CD4-positive, CD25-positive, alpha-beta regulatory T cell (primary cell): ENCODE measurements around the gene SLC8A1. TPM values are rescaled to one million over a fixed set of nuclear protein-coding genes. Genes with fewer than 3 reads are reported as not detected.

Source experiments
- ATAC-seq, 2 donors: fragments of 150-1000 bp; cut with Tn5 transposase; one replicate each; pipeline ENCODE4 v1.10.0; 2021; ENCODE audit warnings: low read depth in 2 of 2, moderate number of reproducible peaks in 2 of 2, moderate library complexity in 1 of 2
- DNase-seq, 3 donors: peaks; one replicate each; pipeline versions ENCODE4 v3.0.0 to v3.0.0-alpha.2; 2012 to 2022; ENCODE audit warnings: mixed read lengths in 1 of 3
- H3K27ac ChIP-seq: one replicate; pipeline ENCODE4 v1.7.0; 2013; ENCODE audit warnings: mild to moderate bottlenecking, low read length; ENCODE audit not compliant: insufficient read depth, poor library complexity, severe bottlenecking
- H3K27me3 ChIP-seq: one replicate; pipeline ENCODE4 v1.7.0; 2013; ENCODE audit warnings: low read length; ENCODE audit not compliant: control insufficient read depth, insufficient read depth
- H3K36me3 ChIP-seq: one replicate; pipeline ENCODE4 v1.7.0; 2013; ENCODE audit warnings: mild to moderate bottlenecking, low read length, moderate library complexity; ENCODE audit not compliant: control insufficient read depth, insufficient read depth
- H3K4me1 ChIP-seq: 2 replicates; pipeline ENCODE4 v1.7.0; 2013; ENCODE audit warnings: mild to moderate bottlenecking, low read length; ENCODE audit not compliant: insufficient read depth, control insufficient read depth, poor library complexity, severe bottlenecking
- H3K4me3 ChIP-seq: one replicate; pipeline ENCODE4 v1.7.0; 2013; ENCODE audit warnings: low read depth, mild to moderate bottlenecking, low read length, moderate library complexity
- H3K9me3 ChIP-seq, 2 experiments: 1 replicate in 1 of 2; 2 replicates in 1 of 2; pipeline ENCODE4 v1.7.0; 2013; ENCODE audit warnings: low read length in 2 of 2, mild to moderate bottlenecking in 1 of 2, moderate library complexity in 1 of 2; ENCODE audit not compliant: control insufficient read depth in 2 of 2
- H3K27ac Mint-ChIP-seq, 3 donors: one replicate each; pipeline ENCODE4 v1.8.0; 2020 to 2022; ENCODE audit warnings: mild to moderate bottlenecking in 3 of 3, mixed read lengths in 3 of 3, moderate library complexity in 2 of 3
- H3K27me3 Mint-ChIP-seq: one replicate; pipeline ENCODE4 v1.8.0; 2022; ENCODE audit warnings: mild to moderate bottlenecking, mixed read lengths
- H3K36me3 Mint-ChIP-seq: one replicate; pipeline ENCODE4 v1.8.0; 2020; ENCODE audit warnings: mixed read lengths
- H3K4me1 Mint-ChIP-seq, 4 donors: one replicate each; pipeline ENCODE4 v1.8.0; 2020 to 2022; ENCODE audit warnings: mixed read lengths in 4 of 4, mild to moderate bottlenecking in 1 of 4
- H3K4me3 Mint-ChIP-seq, 4 donors: one replicate each; pipeline ENCODE4 v1.8.0; 2020 to 2022; ENCODE audit warnings: mild to moderate bottlenecking in 4 of 4, mixed read lengths in 4 of 4, moderate library complexity in 3 of 4
- H3K9me3 Mint-ChIP-seq, 7 donors: one replicate each; pipeline ENCODE4 v1.8.0; 2020 to 2022; ENCODE audit warnings: mixed read lengths in 7 of 7, mild to moderate bottlenecking in 3 of 7, moderate library complexity in 2 of 7
- polyA plus RNA-seq, 4 donors: library from polyadenylated mRNA; unstranded; fragments of 300-500 nt; fragmentation: Illumina TruSeq; gene quantifications; one replicate each; pipeline ENCODE4 v1.2.3, GENCODE V29; 2021
- total RNA-seq: library from RNA; stranded (reverse); gene quantifications from one replicate; pipeline ENCODE4 v1.2.3, GENCODE V29; 2022

The SLC8A1 gene
- total and polyA plus RNA-seq, 5 donors from 2014 or later, result 0.22 to 0.43 TPM; not detected in 3

DNA sequence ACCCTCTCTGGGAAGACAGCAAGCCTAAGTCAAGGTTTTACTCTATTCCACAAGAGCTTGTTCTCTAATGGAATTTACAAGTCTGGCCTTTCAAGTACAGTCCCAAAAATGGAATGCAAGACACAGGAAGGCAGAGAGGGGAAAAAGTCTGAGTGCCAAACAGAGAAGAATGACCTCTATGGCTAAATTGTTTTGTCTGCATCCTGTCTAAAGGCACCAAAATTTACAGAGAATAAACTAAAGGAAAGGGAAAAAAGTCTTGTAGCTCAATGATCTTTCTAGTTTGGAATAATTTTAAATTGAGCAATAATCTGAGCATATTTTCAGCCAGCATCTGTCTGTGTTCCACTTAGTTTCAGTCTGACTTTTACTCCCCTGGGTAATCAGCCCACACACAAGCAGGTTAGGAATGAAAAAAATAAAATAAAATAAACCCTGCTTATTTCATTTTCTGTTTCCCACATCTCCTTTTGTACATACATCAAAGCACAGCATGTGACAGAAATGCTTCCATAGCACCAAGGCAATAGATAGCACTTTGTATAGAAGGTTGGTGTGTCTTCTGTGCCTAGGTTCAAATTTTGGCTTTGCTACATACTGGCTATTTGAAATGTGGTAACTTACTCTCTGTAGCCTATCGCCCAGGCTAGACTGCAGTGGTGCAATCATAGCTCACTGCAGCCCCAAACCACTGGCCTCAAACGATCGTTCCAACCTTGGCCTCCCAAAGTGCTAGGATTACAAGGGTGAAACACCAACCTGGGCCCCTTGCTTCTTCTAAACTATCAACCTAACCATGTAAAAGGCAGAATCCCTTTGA is 105.1 kb downstream of the SLC8A1 start:
- H3K27ac Mint-ChIP-seq, result no peak overlapping the region
- H3K4me1 ChIP-seq, result no peaks in the 10 kb centered on the region
- H3K36me3 ChIP-seq, result no peaks in the 10 kb centered on the region
- no peak overlapping the region for H3K4me3 Mint-ChIP-seq
- no peak for ATAC-seq
- H3K9me3 Mint-ChIP-seq, result peaks cover 0 to 2% (median 0%) of the 10 kb centered on the region in 7 donors
- DNase-seq, result no peak
- no peaks in the 10 kb centered on the region for H3K36me3 Mint-ChIP-seq
- H3K27ac ChIP-seq, result no peak overlapping the region
- H3K27me3 ChIP-seq, result no peaks in the 10 kb centered on the region
- no peaks in the 10 kb centered on the region for H3K9me3 ChIP-seq
- H3K4me1 Mint-ChIP-seq, result no peaks in the 10 kb centered on the region
- H3K27me3 Mint-ChIP-seq, result no peaks in the 10 kb centered on the region
- H3K4me3 ChIP-seq, result no peak overlapping the region

DNA sequence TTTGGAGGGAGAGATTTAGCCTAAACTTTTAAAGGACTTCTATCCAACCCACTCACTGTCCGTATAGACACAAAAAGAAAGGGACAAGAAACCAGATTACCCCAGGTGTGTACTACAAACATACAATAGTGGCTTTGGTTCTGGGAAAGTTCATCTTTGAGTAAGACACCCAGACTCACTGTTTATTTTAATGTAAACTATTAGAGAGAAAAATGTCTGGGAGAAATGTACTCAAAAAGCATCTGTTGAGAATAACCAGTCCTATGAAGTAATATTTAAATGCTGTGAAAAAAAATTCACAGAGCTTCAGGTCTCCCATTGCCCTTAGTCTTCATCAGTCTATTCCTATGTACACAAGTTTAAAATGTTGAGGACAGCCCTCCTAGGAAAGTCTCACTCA is 107.5 kb downstream of the SLC8A1 start:
- DNase-seq (no peak), ATAC-seq (no peak)
- H3K27ac ChIP-seq, result no peak overlapping the region
- no peaks in the 10 kb centered on the region for H3K27me3 ChIP-seq
- H3K4me1 Mint-ChIP-seq, result no peaks in the 10 kb centered on the region
- H3K27ac Mint-ChIP-seq, result no peak overlapping the region
- H3K9me3 Mint-ChIP-seq, result peaks cover 0 to 2% (median 0%) of the 10 kb centered on the region in 7 donors
- no peak overlapping the region for H3K4me3 Mint-ChIP-seq
- H3K4me1 ChIP-seq, result no peaks in the 10 kb centered on the region
- H3K9me3 ChIP-seq, result no peaks in the 10 kb centered on the region
- no peaks in the 10 kb centered on the region for H3K36me3 Mint-ChIP-seq
- no peaks in the 10 kb centered on the region for H3K36me3 ChIP-seq
- H3K4me3 ChIP-seq, result no peak overlapping the region
- H3K27me3 Mint-ChIP-seq, result no peaks in the 10 kb centered on the region

DNA sequence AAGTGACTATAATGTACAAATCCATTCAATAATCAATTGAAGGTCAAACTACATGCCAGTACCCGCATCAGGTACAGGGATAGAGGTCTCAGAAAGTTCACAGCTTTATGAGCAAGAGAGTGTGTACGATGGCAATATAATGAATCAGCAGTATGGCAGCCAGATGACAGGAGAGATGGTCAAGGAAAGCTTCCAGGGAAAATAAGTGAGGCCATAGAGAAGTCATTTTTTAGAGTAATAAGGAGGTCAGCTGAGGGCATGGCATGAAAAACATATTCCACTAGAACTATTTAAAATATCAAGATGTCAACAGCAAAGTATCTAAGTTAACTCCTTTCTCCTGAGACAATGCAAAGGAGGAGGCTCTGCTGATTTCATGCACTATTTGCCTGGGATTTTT is 108.0 kb downstream of the SLC8A1 start:
- no peak for DNase-seq
- H3K4me1 ChIP-seq, result no peaks in the 10 kb centered on the region
- Mint-ChIP-seq H3K4me1 (no peaks in the 10 kb centered on the region), H3K9me3 (peaks cover 0 to 2% (median 0%) of the 10 kb centered on the region in 7 donors), H3K27me3 (no peaks in the 10 kb centered on the region), H3K36me3 (no peaks in the 10 kb centered on the region), H3K4me3 (no peak overlapping the region), H3K27ac (no peak overlapping the region)
- H3K27me3 ChIP-seq, result no peaks in the 10 kb centered on the region
- H3K36me3 ChIP-seq, result no peaks in the 10 kb centered on the region
- ATAC-seq, result no peak
- no peak overlapping the region for H3K27ac ChIP-seq
- no peaks in the 10 kb centered on the region for H3K9me3 ChIP-seq
- H3K4me3 ChIP-seq, result no peak overlapping the region

DNA sequence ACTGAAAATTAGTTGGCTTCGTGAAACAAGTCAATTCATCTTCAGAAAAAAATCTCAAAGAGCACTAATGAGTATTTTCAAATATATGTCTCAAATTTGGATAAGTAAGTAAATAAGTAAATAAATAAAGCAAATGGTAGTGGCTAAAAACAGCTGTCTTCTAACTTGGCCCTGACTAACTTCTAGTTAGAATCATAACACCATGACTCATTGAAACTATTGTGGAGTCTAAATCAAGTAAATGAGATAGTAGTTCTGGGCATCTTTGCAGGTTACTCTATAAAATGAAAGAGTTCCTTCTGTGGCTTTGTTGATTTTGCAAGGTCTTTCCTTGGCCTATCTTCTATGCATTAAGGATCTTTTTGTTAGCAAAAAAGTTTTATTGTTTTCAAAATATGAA is 110.7 kb downstream of the SLC8A1 start:
- Histone ChIP-seq H3K4me1 (no peaks in the 10 kb centered on the region), H3K36me3 (no peaks in the 10 kb centered on the region), H3K27ac (no peak overlapping the region), H3K9me3 (no peaks in the 10 kb centered on the region), H3K4me3 (no peak overlapping the region), H3K27me3 (no peaks in the 10 kb centered on the region)
- peaks cover 0 to 4% (median 0%) of the 10 kb centered on the region in 7 donors for H3K9me3 Mint-ChIP-seq
- H3K4me3 Mint-ChIP-seq, result no peak overlapping the region
- no peak for ATAC-seq
- H3K27ac Mint-ChIP-seq, result no peak overlapping the region
- DNase-seq, result no peak
- H3K36me3 Mint-ChIP-seq, result no peaks in the 10 kb centered on the region
- no peaks in the 10 kb centered on the region for H3K27me3 Mint-ChIP-seq
- H3K4me1 Mint-ChIP-seq, result no peaks in the 10 kb centered on the region

DNA sequence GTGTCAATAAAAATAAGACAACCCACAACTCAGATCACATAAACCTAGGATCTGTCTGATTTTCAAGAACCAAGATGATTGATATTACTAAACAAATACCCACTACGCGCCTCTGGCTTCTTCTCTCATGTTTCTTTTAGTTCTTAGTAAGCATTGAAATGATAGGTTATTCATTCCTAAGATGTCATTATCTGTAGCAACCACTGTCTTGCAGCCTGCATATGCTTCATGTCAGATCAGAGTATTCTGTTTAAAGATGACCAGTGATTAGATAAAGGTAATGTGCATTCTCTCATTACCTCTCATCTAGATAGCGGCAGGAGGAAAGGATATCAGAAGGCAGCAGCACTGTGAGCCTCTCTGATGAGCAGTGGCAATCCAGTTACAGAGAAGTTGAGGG is 112.9 kb downstream of the SLC8A1 start:
- Histone ChIP-seq H3K4me3 (no peak overlapping the region), H3K9me3 (no peaks in the 10 kb centered on the region), H3K4me1 (no peaks in the 10 kb centered on the region), H3K36me3 (no peaks in the 10 kb centered on the region), H3K27me3 (no peaks in the 10 kb centered on the region), H3K27ac (no peak overlapping the region)
- no peak for DNase-seq
- Mint-ChIP-seq H3K4me1 (no peaks in the 10 kb centered on the region), H3K27ac (no peak overlapping the region), H3K9me3 (peaks cover 0 to 4% (median 0%) of the 10 kb centered on the region in 7 donors), H3K36me3 (no peaks in the 10 kb centered on the region), H3K4me3 (no peak overlapping the region), H3K27me3 (no peaks in the 10 kb centered on the region)
- ATAC-seq, result no peak

DNA sequence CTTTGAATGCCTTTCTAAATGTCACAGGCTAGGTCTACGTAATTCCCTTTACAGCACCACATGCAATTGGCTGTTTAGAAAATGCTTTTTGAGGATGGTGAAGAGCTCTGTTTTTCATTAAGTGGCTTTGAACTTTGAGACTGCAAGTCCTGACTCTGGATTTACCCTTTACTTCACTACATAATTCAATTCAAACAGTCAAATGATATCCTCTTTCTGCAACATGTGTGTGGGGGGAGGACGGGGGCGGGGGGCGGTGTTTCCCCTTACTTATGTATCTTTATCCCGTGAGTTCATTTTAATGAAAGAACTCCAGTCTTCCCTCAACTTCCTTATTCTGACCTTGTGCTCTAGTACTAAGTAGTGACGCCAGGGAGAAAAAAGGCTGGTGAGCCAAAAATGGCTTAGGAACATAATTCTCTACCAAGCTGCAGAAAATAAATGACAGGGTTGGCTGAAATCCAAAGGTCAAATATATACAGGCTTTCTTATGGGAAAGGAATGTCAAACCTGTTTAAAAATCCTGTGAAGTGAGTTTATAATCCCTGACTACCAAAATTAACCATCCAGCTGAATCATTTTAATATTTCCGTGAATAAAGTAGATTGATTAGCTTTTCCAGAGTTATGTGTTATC is 119.6 kb downstream of the SLC8A1 start:
- Histone ChIP-seq H3K27ac (no peak overlapping the region), H3K27me3 (no peaks in the 10 kb centered on the region), H3K4me3 (no peak overlapping the region), H3K4me1 (no peaks in the 10 kb centered on the region), H3K36me3 (no peaks in the 10 kb centered on the region), H3K9me3 (peaks cover 0 to 2% of the 10 kb centered on the region in 2 experiments)
- Mint-ChIP-seq H3K36me3 (no peaks in the 10 kb centered on the region), H3K27me3 (no peaks in the 10 kb centered on the region), H3K9me3 (no peaks in the 10 kb centered on the region), H3K4me1 (no peaks in the 10 kb centered on the region), H3K27ac (no peak overlapping the region), H3K4me3 (no peak overlapping the region)
- DNase-seq, result no peak
- no peak for ATAC-seq

DNA sequence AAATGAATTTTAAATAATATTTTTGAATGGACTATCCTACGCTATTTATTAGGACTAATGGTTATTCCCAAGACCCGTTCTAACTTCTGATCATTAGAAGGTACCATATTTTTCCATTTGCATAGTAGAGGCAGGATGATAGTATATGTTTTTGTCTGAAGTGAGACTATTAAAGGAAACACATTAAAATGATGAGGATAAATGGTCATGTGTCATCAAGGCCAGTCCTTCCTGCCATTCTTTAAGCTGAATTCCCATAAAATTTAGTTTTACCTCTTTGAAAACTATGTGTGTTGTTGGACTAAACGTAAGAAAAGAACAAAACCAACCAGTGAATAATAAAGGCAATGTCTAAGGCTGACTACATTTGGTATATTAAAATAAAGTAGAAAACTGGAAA is 121.8 kb downstream of the SLC8A1 start:
- H3K9me3 ChIP-seq, result peaks cover 0 to 2% of the 10 kb centered on the region in 2 experiments
- no peaks in the 10 kb centered on the region for H3K4me1 Mint-ChIP-seq
- no peaks in the 10 kb centered on the region for H3K36me3 ChIP-seq
- DNase-seq (no peak), ATAC-seq (no peak)
- H3K27me3 Mint-ChIP-seq, result no peaks in the 10 kb centered on the region
- peaks cover 0 to 5% (median 0%) of the 10 kb centered on the region in 7 donors for H3K9me3 Mint-ChIP-seq
- H3K27ac Mint-ChIP-seq, result no peak overlapping the region
- H3K27ac ChIP-seq, result no peak overlapping the region
- H3K4me1 ChIP-seq, result no peaks in the 10 kb centered on the region
- no peaks in the 10 kb centered on the region for H3K27me3 ChIP-seq
- H3K36me3 Mint-ChIP-seq, result no peaks in the 10 kb centered on the region
- H3K4me3 Mint-ChIP-seq, result no peak overlapping the region
- no peak overlapping the region for H3K4me3 ChIP-seq

DNA sequence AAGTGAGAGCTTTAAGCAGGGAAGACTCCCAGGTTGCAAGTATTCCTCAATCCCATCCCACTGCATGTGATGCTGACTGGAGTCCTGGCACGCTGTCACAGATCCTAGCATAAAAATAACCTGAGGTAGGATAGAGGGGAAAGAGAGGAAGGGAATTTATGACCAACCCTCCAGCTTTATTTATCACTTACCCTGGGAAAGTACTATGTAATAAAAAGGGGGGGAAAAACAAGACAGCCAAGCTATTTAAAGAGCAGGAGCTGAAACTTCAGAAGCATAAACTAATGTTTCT is 122.2 kb downstream of the SLC8A1 start:
- ATAC-seq (no peak), DNase-seq (no peak)
- Mint-ChIP-seq H3K9me3 (peaks cover 0 to 5% (median 0%) of the 10 kb centered on the region in 7 donors), H3K36me3 (no peaks in the 10 kb centered on the region), H3K4me3 (no peak overlapping the region), H3K27me3 (no peaks in the 10 kb centered on the region), H3K27ac (no peak overlapping the region), H3K4me1 (no peaks in the 10 kb centered on the region)
- Histone ChIP-seq H3K9me3 (peaks cover 0 to 2% of the 10 kb centered on the region in 2 experiments), H3K27me3 (no peaks in the 10 kb centered on the region), H3K4me3 (no peak overlapping the region), H3K27ac (no peak overlapping the region), H3K36me3 (no peaks in the 10 kb centered on the region), H3K4me1 (no peaks in the 10 kb centered on the region)
